Putamen (tissue), 1 donor: ENCODE data around the gene CDC34.

Experiments used
- DNase-seq: peaks from one replicate; pipeline ENCODE4 v3.0.0-alpha.2; 2016; ENCODE audit warnings: low spot score

CDC34 gene

DNA sequence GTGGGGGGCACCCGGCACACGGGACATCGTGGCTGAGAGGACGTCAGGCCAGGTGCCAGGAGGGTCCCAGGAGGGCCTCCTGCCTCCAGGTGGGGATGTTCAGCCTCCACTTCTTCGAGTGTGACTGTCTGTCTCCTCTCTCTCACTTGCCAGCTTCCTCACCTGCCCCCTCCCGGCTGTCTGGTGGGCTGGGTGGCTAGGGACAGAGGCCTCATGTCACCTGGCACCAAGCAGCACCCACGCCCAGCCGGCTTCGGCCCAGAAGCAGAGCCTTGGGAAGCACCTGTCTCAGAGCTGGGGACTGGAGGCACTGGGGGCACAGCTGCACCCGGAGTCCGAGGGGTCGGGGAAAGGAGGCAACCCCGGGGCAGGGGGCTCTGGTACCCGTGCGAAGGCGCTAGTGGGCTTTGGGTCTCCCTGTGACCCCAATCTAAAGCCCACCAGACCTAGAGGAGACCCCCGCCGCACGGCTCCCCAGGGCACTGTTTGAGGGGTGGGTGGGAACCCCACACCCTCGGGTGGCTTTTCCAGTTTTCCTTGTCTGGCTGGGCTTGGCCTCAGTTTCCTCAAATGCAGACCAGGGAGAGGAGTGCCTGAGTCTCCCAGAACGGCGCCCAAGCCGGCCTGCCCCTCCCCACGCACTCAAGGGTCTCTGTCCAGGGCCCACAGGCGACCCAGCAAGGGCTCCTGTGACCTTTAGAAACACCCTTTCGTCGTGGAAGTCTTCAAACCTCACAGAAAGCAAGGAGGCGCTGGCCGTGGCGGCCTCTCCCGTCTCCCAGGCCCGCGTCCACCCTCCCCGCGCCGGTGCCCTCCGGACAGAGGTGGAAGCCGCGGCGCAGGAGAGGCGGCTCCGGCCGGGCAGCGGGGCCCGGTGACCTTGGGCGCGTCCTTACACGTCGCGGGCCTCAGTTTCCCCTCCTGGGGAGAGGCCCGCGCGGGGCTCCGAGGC lies 57.5 kb downstream of the CDC34 start:
- no peak for DNase-seq

DNA sequence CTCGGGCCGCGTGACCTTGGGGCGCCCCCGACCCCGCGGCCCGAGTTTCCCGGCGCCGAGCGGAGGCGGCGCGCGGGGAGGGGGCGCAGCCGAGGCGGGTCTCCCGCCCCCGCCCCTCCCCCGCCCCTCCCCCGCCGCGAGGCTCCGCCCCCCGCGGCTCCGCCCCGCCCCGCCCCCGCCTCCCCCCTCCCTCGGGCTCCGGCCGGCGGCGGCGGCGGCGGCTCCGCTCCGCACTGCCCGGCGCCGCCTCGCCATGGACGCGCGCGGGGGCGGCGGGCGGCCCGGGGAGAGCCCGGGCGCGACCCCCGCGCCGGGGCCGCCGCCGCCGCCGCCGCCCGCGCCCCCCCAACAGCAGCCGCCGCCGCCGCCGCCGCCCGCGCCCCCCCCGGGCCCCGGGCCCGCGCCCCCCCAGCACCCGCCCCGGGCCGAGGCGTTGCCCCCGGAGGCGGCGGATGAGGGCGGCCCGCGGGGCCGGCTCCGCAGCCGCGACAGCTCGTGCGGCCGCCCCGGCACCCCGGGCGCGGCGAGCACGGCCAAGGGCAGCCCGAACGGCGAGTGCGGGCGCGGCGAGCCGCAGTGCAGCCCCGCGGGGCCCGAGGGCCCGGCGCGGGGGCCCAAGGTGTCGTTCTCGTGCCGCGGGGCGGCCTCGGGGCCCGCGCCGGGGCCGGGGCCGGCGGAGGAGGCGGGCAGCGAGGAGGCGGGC lies 58.3 kb downstream of the CDC34 start, which contains the start of gene HCN2:
Gene HCN2 (plus strand): TSS at position 189 of the 703 bp plus-strand sequence. CDS start 65 bp downstream, at position 254.
- no peak for DNase-seq

DNA sequence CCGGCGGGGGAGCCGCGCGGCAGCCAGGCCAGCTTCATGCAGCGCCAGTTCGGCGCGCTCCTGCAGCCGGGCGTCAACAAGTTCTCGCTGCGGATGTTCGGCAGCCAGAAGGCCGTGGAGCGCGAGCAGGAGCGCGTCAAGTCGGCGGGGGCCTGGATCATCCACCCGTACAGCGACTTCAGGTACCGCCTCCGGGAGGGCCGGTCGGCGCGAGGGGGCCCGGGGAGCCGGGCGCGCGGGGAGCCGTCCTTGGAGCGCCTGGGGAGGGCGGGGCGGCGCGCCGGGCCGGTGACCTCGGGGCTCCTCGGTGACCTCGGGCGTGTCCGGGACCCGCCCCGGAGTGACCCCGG lies 58.8 kb downstream of the CDC34 start:
- no peak for DNase-seq

DNA sequence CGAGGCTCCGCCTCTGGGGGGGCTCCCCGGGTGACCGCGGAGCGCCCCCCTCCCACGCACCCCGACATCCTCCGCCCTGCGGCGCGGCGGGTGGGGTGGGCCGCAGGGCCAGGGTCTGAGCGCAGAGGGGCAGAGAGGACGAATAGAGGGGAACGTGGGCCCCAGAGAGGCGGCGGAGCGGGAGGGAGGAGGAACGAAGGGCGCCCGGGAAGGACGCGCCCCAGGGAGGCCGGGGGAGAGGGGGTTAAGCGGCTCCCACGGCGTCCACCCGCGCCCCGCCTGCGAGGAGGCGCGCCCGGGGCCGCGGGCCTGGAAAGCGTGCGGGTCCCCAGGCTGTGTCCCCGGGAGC lies 59.2 kb downstream of the CDC34 start:
- DNase-seq, result no peak

DNA sequence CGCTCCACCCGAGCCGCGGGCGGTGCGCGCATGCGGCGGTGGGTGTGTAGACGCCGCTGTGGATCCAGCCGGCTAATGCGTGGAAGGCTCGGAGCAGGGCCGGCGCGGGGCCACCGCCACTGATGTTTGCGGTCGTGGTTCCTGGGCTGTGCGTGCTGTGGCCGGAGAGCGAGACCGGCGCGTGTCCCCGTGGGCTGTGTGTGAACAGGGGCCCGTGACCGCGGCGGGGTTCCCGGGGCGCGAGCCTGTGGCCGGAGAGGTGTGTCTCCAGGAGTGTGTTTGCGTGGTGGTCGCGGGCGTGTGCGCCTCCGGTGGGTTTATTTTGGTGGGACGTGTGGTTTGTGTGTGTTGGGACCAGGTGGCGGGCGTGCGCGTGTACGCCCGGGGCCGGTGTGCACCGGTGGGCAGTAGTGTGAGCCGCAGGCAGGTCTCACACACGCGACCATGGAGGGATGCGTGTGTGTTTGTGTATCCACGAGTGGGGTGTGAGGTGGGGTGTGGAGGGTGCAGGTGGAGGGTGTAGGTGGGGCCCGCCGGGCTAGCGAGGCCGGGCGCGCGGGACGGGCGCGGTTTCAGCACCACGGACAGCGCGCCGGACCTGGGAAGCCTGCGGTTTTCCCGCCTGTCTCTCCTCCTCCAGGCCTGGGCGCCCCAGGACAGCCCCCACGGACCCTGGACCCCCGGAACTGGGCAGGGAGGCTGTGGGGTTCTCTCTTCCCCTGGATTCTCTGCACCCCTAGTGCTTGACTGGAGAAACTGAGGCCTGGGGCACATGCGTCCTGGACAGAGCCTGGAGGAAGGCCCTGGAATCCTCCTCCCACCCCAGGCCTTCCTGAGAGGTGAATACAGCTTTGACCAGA lies 59.8 kb downstream of the CDC34 start:
- DNase-seq, result no peak
